HuH-7 (cell line): Measurements from ENCODE around the gene DACH1.

Experiments used
- DNase-seq: peaks from one replicate; pipeline ENCODE4 v3.0.0; 2011; ENCODE audit warnings: low spot score

Gene DACH1

GRCh38 chr13:71395053-71395452 lies 472.0 kb downstream of the DACH1 start:
- DNase-seq: no peak

GRCh38 chr13:71394176-71394575 lies 472.8 kb downstream of the DACH1 start:
- DNase-seq: no peak
